GM19467 (cell line): Measurements from ENCODE around the gene MAN2A1.

ENCODE experiments used
- ATAC-seq: cut with Tn5 transposase; IDR thresholded peaks from one replicate; pipeline ENCODE4 v1.9.1; 2021; ENCODE audit warnings: mild to moderate bottlenecking, moderate library complexity; ENCODE audit not compliant: unreplicated experiment

Gene MAN2A1

GRCh38 chr5:109899163-109899535 is 209.4 kb downstream of the MAN2A1 start:
- no peak for ATAC-seq

DNA sequence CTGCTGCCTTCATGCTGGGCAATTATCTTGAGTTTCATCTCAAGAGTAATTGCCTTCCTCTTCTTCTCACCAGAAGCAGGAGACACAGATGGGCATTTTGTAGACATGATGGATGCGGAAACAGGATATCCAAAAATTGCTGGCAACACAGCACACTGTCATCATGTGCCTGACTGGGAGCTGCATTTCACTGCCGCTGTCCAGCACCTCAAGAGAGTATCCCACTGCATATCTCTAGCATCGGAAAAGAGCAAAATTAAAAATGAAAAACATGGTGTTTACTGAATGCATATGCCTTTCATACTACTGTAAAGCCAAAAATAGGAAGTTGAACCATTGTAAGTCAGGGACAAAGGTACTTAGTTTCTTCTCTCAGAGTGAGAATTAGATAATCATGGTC is 210.7 kb downstream of the MAN2A1 start:
- ATAC-seq: no peak

- ATAC-seq: no peak
Measured at GRCh38 chr5:109900911-109901627, 211.3 kb downstream of the MAN2A1 start.

DNA sequence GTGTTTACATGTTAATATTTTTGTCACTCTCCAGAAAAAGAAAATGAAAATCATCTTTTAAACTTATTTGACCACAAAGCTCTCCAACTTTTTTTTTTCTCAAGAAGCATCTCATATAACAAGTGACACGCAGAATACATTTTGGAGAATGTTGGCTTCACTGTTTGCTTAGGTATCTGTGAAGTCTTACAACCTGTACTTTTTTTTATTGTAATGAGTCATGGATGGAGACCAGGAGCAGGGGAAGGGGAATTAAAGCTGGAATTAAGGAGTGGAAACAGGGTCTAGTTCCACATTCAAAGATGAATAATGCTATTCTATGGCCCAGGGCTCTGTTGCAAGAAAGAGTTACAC is 211.9 kb downstream of the MAN2A1 start:
- ATAC-seq: no peak

DNA sequence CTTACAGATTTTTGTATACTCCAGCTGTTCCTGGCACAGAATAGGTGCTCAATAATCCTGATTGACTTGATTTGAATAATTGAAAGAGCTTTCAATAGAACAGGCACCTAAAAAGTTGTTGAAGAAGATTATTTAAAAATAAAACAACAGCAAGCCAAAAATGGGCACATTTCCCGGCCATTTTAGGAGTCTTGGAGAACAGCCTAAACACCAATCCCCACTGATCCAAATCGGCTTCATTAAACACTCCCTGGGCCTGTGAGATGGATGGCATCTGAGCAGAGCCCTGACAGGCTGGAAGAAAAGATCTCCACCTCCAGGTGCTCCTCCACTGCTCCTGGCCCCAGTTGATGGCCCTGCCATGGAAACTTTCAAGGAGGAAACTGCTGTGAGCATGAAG is 213.3 kb downstream of the MAN2A1 start:
- ATAC-seq: no peak

DNA sequence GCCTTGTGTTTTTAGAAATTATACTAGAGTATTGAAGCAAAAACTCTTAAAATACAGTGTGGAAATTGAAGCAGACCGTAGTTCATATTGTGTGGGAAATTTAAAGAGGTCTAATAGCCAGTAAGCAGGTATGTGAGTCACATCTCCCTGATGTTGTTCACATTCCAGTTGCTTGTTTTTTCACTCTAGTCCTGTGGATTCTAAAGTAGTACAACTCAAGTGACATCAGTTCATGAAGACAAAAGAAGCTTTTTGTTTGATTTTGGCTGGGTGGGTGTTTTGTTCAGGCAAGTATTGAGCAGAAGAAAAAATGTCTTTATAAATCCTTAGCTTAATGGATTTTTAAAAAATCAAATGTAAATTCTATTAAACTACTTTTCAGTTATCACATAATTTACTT is 216.2 kb downstream of the MAN2A1 start:
- no peak for ATAC-seq

GRCh38 chr5:109907189-109907588 is 217.5 kb downstream of the MAN2A1 start:
- no peak for ATAC-seq

GRCh38 chr5:109907731-109908130 is 218.0 kb downstream of the MAN2A1 start:
- ATAC-seq: no peak

- ATAC-seq: no peak
Measured at GRCh38 chr5:109908366-109908765, 218.6 kb downstream of the MAN2A1 start.

DNA sequence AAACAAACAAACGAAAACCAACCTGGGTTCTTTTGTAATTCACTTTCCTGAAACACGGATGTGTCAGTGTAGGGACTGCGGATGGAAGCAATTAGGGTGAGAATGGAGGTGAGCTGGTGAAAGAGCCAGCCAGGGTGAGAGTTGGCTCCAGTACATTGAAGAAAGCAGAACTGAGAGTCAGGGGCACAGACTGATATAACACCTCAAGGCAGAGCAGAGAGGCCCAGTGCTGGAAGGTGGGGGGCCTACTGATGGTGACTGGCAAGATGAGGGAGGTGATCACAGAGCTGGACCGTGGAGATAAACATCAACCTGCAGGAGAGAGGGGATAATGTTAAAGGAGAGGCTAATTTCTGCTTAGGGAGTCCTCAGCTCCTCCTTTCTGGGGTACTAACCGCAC is 221.1 kb downstream of the MAN2A1 start:
- ATAC-seq: no peak

GRCh38 chr5:109911731-109912130 is 222.0 kb downstream of the MAN2A1 start:
- no peak for ATAC-seq

DNA sequence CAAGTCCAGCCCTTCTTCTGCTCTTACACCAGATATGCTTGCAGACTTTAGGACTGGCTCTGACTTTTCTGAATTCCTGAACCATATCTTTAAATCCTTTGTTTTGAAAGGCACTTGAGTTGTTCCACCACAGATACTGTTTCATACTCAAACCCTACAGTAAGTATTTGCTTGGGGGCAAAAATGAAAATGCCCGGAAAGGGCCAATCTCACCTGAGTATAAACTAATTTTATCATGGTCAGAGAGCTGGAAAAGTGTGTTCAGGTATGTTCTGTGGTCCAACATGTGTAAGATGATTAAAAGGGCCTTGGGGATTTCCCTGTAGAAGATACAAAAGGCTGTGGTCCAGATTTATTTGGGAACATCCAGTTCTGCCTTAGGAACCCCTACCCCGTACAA is 225.2 kb downstream of the MAN2A1 start:
- ATAC-seq: no peak

DNA sequence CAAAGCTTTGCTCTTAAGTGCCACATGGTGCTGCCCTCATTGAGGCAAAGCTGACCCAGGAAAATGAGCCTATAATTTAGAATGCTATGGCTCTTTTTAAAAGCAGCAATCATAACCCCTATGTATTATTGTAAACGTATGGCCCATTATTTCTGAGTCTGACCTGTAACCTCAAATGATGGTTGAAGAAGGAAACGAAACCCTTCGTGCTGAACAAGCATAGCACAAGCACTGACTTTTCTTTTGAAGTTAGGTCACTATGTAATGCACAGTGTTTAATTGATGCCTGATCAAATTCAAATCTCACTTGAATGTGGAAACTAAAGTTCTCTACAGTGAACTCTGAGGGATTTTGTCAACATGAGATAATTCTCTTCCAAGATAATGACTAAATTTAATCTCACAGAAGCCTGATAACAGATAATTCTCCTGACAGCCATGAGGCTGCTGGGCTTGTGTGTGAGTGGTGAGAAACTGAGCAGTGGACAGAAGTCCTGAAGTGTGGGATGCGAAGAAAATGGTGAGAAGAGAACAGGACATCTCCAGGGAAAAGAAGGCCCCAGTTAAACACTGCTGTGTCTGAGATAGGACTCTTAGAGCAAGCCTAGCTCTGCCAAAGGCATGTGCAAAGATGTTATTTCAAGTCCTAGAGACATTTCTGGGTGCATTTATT is 226.9 kb downstream of the MAN2A1 start:
- ATAC-seq: no peak
